ENCODE measurements around the gene C1orf146. TPM values are rescaled to one million over a fixed set of nuclear protein-coding genes. Genes with fewer than 3 reads are reported as not detected.

C1orf146 gene
- total RNA-seq = not detected

GRCh38 chr1:92217721-92218120 lies at the start of gene C1orf146:
Gene C1orf146, plus strand, starts transcription at chr1:92217915. Its CDS starts 13,506 bp downstream, at chr1:92231421.
- Histone ChIP-seq H3K27me3 (no peaks in the 10 kb centered on the region), H3K36me3 (no peaks in the 10 kb centered on the region), H3K4me3 (no peak within 1 kb of the TSS), H3K9me3 (no peaks in the 10 kb centered on the region), H3K4me1 (no peaks in the 10 kb centered on the region), H3K27ac (no peak within 1 kb of the TSS)
- no peak for TF ChIP-seq CTCF (IDR thresholded peaks at IDR 0.05)
- TF ChIP-seq POLR2AphosphoS5 (IDR thresholded peaks at IDR 0.05) = no peak
- TF ChIP-seq POLR2A (IDR thresholded peaks at IDR 0.05) = no peak
- TF ChIP-seq EP300 (IDR thresholded peaks at IDR 0.05; ENCODE audit: low read depth) = no peak
- intact Hi-C loops (cut with DNase I; ENCODE audit: low total_unique reads) (no loop called here), in situ Hi-C loops (cut with MboI; ENCODE audit: low pct_ligation_motif_present in 1 of 4, low pct_unique_long_range_greater_than_20kb in 1 of 4, low sequenced_read_pairs in 3 of 4) (no loop called here)
- no peak for DNase-seq
- WGBS, 2 donors (ENCODE audit: low coverage in 1 of 2) = 93 to 95% methylated on average over 13 to 27 of the region's 27 CpGs

GRCh38 chr1:92168657-92169056 lies 49.1 kb upstream of the C1orf146 start:
- Histone ChIP-seq H3K4me1 (no peaks in the 10 kb centered on the region), H3K36me3 (no peaks in the 10 kb centered on the region)
- 76 to 77% methylated on average over 5 of the region's 5 CpGs for WGBS, 2 donors (ENCODE audit: low coverage in 1 of 2)

GRCh38 chr1:92169214-92170005 lies 48.3 kb upstream of the C1orf146 start:
- Histone ChIP-seq H3K9me3 (no peaks in the 10 kb centered on the region), H3K27ac (no peak overlapping the region), H3K4me1 (no peaks in the 10 kb centered on the region), H3K4me3 (no peak overlapping the region), H3K27me3 (no peaks in the 10 kb centered on the region), H3K36me3 (no peaks in the 10 kb centered on the region)
- 91 to 100% methylated on average over 1 to 2 of the region's 2 CpGs for WGBS, 2 donors (ENCODE audit: low coverage in 1 of 2)
- intact Hi-C loops (cut with DNase I; ENCODE audit: low total_unique reads) (no loop called here), in situ Hi-C loops (cut with MboI; ENCODE audit: low pct_ligation_motif_present in 1 of 4, low pct_unique_long_range_greater_than_20kb in 1 of 4, low sequenced_read_pairs in 3 of 4) (no loop called here)
- DNase-seq = no peak
- TF ChIP-seq CTCF (IDR thresholded peaks at IDR 0.05) = no peak
- TF ChIP-seq EP300 (IDR thresholded peaks at IDR 0.05; ENCODE audit: low read depth) = no peak
- TF ChIP-seq POLR2AphosphoS5 (IDR thresholded peaks at IDR 0.05) = no peak
- no peak for TF ChIP-seq POLR2A (IDR thresholded peaks at IDR 0.05)

More at GRCh38 chr1:92168657-92169056, 49.1 kb upstream of the C1orf146 start:
- H3K27me3 ChIP-seq = no peaks in the 10 kb centered on the region
- H3K9me3 ChIP-seq = no peaks in the 10 kb centered on the region
- TF ChIP-seq EP300 (IDR thresholded peaks at IDR 0.05; ENCODE audit: low read depth) (no peak), POLR2A (IDR thresholded peaks at IDR 0.05) (no peak), CTCF (IDR thresholded peaks at IDR 0.05) (no peak), POLR2AphosphoS5 (IDR thresholded peaks at IDR 0.05) (no peak)
- in situ Hi-C loops (cut with MboI; ENCODE audit: low pct_ligation_motif_present in 1 of 4, low pct_unique_long_range_greater_than_20kb in 1 of 4, low sequenced_read_pairs in 3 of 4) = no loop called here
- no peak overlapping the region for H3K27ac ChIP-seq
- no peak for DNase-seq
- intact Hi-C loops (cut with DNase I; ENCODE audit: low total_unique reads) = no loop called here
- H3K4me3 ChIP-seq = no peak overlapping the region

GRCh38 chr1:92184632-92185031 lies 33.1 kb upstream of the C1orf146 start:
- intact Hi-C loops (cut with DNase I; ENCODE audit: low total_unique reads) = no loop called here
- WGBS, 2 donors (ENCODE audit: low coverage in 1 of 2) = 84 to 100% methylated on average over 1 of the region's 1 CpG
- TF ChIP-seq POLR2AphosphoS5 (IDR thresholded peaks at IDR 0.05) = no peak
- no peak for TF ChIP-seq EP300 (IDR thresholded peaks at IDR 0.05; ENCODE audit: low read depth)
- TF ChIP-seq POLR2A (IDR thresholded peaks at IDR 0.05) = no peak
- TF ChIP-seq CTCF (IDR thresholded peaks at IDR 0.05) = no peak

More at GRCh38 chr1:92184632-92185031, 33.1 kb upstream of the C1orf146 start:
- Histone ChIP-seq H3K27me3 (no peaks in the 10 kb centered on the region), H3K4me1 (no peaks in the 10 kb centered on the region), H3K4me3 (no peak overlapping the region), H3K9me3 (no peaks in the 10 kb centered on the region), H3K36me3 (peaks cover 0 to 11% (median 0%) of the 10 kb centered on the region in 4 donors), H3K27ac (no peak overlapping the region)
- in situ Hi-C loops (cut with MboI; ENCODE audit: low pct_ligation_motif_present in 1 of 4, low pct_unique_long_range_greater_than_20kb in 1 of 4, low sequenced_read_pairs in 3 of 4) = no loop called here
- DNase-seq = no peak

Data from transverse colon (tissue), 4 donors.